NCI-H345 (cell line): ENCODE data around the gene CHST8.

Experiments used
- DNase-seq: peaks from one replicate; lab custom pipeline; 2025; lab: John Stamatoyannopoulos, UW

The CHST8 gene

DNA sequence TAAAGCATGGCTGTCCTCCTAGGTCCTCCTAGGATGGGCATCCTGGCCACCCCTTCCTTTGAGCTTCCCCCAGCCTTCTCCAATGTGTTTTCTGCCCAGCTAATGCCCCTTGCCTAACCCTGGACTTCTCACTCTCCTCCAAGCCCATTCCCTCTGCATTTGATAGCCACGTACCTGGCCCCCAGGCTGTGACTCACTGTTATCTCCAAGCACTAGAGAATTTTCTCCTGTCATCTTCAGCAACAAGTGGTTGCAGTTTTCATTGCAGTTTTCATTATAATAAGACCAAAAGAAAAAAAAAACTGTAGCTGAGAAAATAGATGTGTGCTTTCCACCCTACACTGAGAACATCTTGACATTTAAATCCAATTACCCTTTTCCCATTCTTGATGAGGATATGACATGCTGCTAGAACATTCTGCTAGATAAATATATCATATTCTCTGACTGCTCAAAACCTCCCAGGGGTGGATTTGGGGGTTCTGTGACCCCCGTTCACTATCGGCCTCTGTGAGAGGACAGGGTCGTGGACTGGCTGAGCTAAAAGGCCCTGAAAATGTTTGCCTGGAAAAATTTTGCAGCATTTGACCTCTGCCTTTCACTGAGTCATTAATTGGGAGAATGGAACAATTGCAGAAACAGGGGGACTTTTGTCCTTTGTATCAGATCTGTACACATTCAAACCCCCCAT, 116.1 kb downstream of the CHST8 start:
- no peak for DNase-seq

DNA sequence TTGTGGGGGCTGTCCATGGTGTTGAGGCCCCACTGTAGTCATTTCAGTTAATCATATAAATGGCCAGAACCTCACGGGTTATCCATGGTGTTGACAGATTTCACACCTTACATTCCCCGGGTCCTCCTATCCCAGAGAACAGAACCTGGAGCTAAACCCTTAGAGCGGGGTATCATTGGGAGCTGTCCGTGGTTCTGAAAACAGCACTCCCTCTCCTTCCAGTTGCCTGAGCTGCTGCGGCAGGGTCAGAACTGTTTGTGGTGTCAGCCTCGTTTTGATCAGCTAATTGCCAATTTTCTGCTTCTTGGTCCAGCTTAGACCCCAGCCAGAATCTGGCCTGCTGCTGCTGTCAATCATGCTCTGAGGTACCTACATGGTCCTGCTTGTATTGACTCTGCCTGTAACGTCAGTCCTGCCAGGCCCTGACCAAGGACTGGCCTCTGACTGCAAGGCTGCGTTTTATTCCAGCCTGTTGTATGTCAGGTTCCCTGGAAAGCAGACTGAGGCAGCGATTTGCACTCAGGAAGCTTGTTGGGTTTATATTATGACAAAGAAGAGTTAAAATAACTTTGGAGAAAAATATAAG, 119.2 kb downstream of the CHST8 start:
- DNase-seq, result no peak

GRCh38 chr19:33745297-33745696, 123.5 kb downstream of the CHST8 start:
- no peak for DNase-seq

DNA sequence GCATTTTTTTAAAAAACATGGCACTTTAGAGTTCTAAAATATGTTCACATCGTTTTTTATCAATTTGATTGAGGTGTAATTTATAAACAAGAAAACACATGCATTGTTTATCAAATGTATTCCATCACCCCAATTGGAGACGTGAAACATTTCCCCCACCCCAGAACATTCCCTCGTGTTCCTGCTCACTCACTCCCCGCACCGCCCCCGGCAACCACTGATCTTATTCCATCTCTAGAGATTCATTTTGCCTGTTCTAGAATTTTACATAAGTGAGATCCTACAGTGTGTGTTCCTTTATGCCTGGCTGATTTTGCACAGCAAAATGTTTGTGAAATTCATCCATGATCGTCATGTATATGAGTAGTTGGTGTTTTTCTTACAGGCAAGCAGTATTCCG, 124.4 kb downstream of the CHST8 start:
- no peak for DNase-seq

DNA sequence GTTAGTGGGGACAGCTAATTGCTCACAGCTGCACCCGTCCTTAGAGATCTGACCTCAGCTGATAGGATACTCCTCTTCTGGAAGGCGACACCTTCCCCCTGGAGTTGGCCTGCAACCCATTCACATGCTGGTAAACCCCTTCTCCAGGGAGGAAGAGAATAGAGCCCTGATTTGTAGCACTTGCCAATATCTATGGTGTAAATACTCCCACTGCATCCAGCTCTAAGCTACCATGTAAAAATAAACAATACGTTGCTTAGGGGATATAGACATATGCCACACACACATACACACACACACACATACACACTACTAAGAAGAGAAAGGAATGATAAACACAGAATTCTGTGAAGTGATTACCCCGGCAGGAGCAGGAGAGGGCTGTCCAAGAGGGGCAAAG, 125.5 kb downstream of the CHST8 start:
- no peak for DNase-seq

DNA sequence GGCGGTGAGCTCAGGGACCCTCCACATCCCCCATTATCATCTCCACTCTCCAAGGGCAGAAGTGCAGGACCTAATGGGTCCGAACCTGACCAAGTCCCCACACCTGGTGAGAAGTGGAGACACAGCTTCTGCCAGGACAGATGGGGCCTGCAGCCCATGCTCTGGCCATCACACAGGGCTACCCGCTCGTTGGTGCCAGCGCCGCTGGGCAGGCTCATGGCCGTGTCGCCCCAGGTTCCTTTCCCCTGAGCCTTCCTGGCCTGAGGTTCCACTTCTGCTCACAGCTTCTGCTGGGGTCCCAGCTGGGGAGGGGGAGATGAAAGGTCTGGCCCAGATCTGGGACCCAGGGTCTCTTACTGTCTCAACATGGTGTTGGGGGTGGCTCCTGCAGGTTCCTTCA, 126.5 kb downstream of the CHST8 start:
- no peak for DNase-seq

DNA sequence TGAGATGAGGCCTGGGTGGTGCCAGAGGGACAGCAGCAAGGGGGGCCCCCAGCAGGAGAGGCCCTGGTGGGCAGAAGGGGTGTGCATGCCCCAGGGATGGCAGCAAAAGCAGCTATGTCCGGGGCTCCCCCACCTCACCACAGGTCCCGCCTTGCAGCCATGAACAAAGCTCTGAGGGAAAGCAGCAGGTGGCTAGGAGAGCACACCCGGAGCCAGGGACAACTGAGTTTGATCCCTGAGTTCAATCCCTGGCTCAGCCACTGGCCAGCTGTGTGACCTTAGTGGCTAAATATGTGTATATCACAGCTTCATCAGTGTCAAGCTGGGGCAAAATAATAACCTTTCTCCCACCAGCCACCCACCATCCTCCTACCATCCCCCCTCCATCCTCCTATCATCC, 127.3 kb downstream of the CHST8 start:
- no peak for DNase-seq

GRCh38 chr19:33749619-33750175, 127.9 kb downstream of the CHST8 start:
- no peak for DNase-seq

GRCh38 chr19:33750587-33751435, 129.1 kb downstream of the CHST8 start:
- no peak for DNase-seq

GRCh38 chr19:33751436-33751770, 129.7 kb downstream of the CHST8 start:
- no peak for DNase-seq

DNA sequence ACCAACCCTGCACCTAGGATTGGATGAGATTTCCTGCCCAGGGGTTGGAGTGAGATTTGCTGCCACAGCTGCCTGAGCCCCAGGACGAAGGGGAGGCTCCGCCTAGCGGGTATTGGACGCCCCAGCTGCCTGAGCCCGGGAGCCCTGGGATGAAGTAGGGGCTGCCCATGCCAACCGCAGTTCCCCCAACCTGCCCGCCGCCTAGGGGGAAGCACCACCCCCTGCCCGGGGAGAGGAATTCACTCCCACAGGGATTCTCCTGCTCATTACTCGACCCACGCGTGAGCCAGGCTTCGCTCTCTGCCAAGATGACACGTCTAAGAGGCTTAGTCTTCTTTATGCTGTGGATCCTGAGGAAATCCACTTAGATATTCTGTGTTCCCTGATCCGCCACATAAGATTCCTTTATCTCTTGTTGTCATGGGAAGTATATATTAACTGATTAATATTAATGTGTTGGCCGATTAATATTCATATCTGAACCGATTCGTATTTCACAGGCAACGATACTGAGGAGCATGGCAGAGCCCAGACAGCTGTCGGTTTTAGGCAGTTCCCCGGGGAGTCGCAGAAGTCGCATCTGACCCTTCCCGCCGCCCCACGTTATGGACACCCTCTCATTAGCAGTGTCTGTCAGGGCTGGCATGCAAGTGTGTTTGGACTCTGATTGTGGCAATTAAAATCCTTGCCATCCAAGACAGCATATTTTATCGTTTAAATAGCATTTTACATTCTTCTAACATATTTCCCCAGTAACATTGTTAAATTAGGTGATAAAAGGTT, 130.5 kb downstream of the CHST8 start:
- no peak for DNase-seq

DNA sequence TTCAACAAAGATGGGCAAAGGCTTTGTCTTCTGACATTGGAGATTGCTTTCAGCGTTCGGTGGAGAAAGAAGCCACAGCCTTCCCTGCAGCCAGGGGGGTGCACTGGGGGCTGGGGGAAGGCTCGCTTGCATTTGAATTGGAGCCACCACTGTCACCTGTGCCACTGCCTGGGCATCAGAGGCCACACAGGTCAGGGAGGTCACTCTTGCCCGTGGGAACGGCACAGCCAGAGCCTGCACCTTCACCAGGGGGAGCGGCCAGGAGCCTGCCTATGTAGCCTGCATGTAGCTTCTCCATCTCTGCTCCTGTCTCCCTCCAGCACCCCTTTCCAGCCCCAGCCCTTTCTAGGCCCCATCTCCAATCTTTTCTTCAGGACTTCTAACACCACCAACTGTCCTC, 131.2 kb downstream of the CHST8 start:
- no peak for DNase-seq

DNA sequence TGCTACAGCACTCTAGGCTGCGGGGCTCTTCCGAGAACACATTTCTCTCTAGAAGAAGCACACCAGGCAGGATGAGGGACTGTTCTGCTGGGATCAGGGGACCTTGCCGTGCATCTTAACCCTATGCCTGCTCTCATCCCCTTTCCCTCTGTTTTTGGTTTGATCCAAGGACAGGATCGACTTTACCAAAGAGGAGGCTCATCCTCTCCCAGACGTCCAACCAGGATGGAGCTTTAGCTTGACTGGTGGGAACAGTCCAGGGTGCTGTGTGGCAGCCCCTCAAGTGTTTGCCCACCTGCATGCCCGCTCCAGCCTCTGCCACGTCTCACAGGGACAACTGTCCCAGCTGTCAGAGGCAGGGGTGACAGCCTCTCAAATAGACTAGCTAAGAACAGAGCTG, 132.6 kb downstream of the CHST8 start:
- DNase-seq, result no peak

- no peak for DNase-seq
Measured at GRCh38 chr19:33755099-33756035, 133.6 kb downstream of the CHST8 start.

- no peak for DNase-seq
Measured at GRCh38 chr19:33756177-33756576, 134.4 kb downstream of the CHST8 start.

DNA sequence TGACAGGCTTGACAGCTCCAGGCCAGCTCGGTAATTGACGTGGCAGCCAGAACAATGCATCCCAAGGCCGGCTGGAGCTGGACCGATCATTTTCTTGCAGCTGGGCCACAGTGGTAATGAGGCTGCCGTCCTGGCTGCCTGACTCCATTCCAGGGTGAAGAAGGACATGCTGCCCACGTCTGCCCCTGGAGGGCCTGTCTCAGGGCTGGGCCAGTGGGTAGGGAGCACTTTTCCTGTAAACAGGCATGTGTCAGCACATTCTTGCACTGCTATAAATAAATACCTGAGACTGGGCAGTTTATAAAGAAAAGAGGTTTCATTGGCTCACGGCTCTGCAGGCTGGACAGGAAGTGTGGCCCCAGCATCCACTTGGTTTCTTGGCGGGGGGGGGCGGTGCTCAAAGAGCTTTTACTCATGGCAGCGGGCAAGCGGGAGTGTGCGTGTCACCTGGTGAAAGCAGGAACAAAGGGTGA, 136.8 kb downstream of the CHST8 start:
- no peak for DNase-seq

GRCh38 chr19:33759356-33759755, 137.6 kb downstream of the CHST8 start:
- no peak for DNase-seq

DNA sequence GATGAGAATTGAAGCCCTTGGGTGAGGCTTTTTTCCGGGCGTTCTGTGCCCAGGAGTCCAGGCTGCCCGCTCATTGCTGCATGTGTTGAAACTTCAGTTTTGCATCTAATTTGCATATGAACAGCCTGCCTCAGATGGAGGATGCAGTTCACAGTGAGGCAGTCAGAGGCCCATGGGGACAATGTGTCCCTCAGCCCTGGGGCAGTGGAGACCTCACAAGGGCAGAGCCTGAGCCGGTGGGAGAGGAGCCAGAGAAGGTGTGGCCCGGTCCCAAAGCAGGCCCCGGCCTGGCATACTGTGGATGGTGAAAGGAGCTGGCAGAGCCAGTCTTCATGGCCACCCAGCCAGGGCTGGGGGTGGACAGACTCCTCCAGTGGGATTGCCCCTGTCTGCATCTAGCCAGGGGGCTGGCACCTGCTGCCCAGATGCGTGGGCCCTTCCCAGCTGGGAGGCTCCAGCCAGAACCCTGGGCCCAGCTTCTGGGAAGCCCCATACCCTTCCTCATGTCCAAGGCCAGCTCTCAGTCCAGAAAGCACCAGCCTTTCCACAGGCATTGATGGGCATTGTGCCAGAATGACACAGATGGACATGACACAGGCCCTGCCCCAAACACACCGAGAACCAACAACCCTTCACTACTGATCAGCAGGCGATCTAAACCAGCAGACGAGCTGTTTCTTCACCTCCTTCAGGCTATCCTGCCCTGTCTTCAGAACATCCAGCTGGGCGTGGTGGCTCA, 142.0 kb downstream of the CHST8 start:
- DNase-seq, result no peak

DNA sequence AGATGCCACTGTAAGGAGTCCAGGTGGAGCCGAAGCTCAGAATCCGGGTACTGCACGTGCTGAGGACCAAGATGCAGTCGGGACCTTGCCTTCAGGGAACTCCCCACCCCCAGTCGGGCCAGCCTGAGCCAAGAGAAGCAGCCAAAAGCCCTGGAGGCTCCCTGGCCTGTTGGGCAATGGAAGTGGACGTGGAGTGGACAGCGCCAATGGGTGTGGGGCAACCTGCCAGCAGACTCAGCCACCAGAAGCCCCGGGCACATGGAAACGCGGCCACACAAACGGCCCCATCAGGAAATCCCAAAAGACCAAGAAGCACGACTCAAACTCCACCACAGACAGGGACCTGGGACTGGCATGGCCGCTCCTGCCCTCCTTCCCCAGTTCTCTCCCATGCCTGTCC, 144.9 kb downstream of the CHST8 start:
- no peak for DNase-seq

GRCh38 chr19:33767898-33768413, 146.2 kb downstream of the CHST8 start:
- no peak for DNase-seq
